SK-N-MC (cell line): ENCODE data around the gene HES4.
"Not testable (repeated sequence)": the region's sequence is repeated elsewhere in the genome, so short reads cannot be mapped to it uniquely, and the experiment has no call there.

ENCODE experiments used
- EZH2 ChIP-seq: fragments of 200-600 bp; sonication (generic); IDR thresholded peaks from one replicate; pipeline ENCODE4 v1.6.1; 2017; ENCODE audit warnings: antibody characterized with exemption
- POLR2AphosphoS5 ChIP-seq: IDR thresholded peaks from 2 replicates; pipeline ENCODE4 v1.6.1; 2012; ENCODE audit warnings: mild to moderate bottlenecking, low read depth, low read length, borderline replicate concordance

DNA sequence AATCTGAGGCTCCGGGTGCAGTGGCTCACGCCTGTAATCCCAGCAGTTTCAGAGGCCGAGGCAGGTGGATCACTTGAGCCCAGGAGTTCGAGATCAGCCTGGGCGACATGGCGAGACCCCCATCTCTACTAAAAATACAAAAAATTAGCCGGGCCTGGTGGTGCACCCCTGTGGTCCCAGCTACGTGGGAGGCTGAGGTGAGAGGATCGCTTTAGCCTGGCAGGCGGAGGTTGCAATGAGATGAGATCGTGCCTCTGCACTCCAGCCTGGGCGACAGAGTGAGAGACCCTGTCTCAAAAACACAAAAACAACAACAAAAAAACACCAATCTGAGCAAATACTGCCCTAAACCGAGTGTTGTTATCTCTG, 12.8 kb upstream of the HES4 start:
- TF ChIP-seq POLR2AphosphoS5, EZH2: not testable (repeated sequence)
